ENCODE data around the gene RTL10. TPM values are rescaled to one million over a fixed set of nuclear protein-coding genes. Genes with fewer than 3 reads are reported as not detected.

Gene RTL10, protein sequence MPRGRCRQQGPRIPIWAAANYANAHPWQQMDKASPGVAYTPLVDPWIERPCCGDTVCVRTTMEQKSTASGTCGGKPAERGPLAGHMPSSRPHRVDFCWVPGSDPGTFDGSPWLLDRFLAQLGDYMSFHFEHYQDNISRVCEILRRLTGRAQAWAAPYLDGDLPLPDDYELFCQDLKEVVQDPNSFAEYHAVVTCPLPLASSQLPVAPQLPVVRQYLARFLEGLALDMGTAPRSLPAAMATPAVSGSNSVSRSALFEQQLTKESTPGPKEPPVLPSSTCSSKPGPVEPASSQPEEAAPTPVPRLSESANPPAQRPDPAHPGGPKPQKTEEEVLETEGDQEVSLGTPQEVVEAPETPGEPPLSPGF
- total RNA-seq = 13.3 and 16.4 TPM in 2 replicates

GRCh38 chr22:19854778-19855503 lies at the start of gene RTL10, which contains the start of gene GNB1L:
Gene RTL10 (minus strand): TSS chr22:19854874. CDS start chr22:19852261, 2,613 bp downstream.
Gene GNB1L (minus strand): TSS chr22:19854874. CDS start chr22:19821355, 33,519 bp downstream.

Other genes with a start within 250 kb of the RTL10 start
- gene SEPTIN5, start 140.4 kb downstream of the RTL10 start, total RNA-seq = 54.0 and 57.5 TPM in 2 replicates
- 4.3 and 5.9 TPM in 2 replicates for gene GP1BB, start 131.3 kb downstream of the RTL10 start, total RNA-seq
- 0.23 TPM in 1 of 2 replicates, not detected in the other for gene TBX1, start 94.1 kb downstream of the RTL10 start, total RNA-seq
- gene GNB1L, start within 50 bp of the RTL10 start, total RNA-seq = 7.9 TPM in 2 replicates
- 359 and 409 TPM in 2 replicates for gene COMT, start 86.9 kb upstream of the RTL10 start, total RNA-seq
- 19.2 and 19.3 TPM in 2 replicates for gene TXNRD2, start 86.9 kb upstream of the RTL10 start, total RNA-seq
- gene ARVCF, start 161.9 kb upstream of the RTL10 start, total RNA-seq = 8.5 and 30.1 TPM in 2 replicates
- gene TANGO2, start 166.2 kb upstream of the RTL10 start, total RNA-seq = 59.6 and 80.3 TPM in 2 replicates
- gene DGCR8, start 225.4 kb upstream of the RTL10 start, total RNA-seq = 27.7 and 38.1 TPM in 2 replicates